Upper lobe of left lung (tissue), 6 donors: ENCODE results near the gene CXCL11. TPM values are rescaled to one million over a fixed set of nuclear protein-coding genes. Genes with fewer than 3 reads are reported as not detected.

ENCODE experiments used
- ATAC-seq, 2 donors: fragments of 200-7000 bp; cut with Tn5 transposase; one replicate each; pipeline ENCODE4 v1.9.1; 2022; ENCODE audit warnings: mild to moderate bottlenecking in 2 of 2, moderate library complexity in 2 of 2; ENCODE audit not compliant: low FRiP score in 2 of 2
- DNase-seq, 2 donors: peaks; one replicate each; pipeline ENCODE4 v3.0.0-alpha.2; 2019 to 2020
- H3K27ac ChIP-seq, 4 donors: fragments of 200-600 bp; sonication (generic); one replicate each; pipeline ENCODE4 v1.5.1; 2016 to 2019
- H3K27me3 ChIP-seq, 4 donors: fragments of 200-600 bp; sonication (generic); one replicate each; pipeline ENCODE4 v1.5.1; 2017 to 2019
- H3K36me3 ChIP-seq, 4 donors: fragments of 200-600 bp; sonication (generic); one replicate each; pipeline ENCODE4 v1.5.1; 2016 to 2019
- H3K4me1 ChIP-seq, 4 donors: fragments of 200-600 bp; sonication (generic); one replicate each; pipeline ENCODE4 v1.5.1; 2018 to 2019
- H3K4me3 ChIP-seq, 4 donors: fragments of 200-600 bp; sonication (generic); one replicate each; pipeline ENCODE4 v1.5.1; 2017 to 2019; ENCODE audit warnings: mild to moderate bottlenecking in 2 of 4, moderate library complexity in 1 of 4
- H3K9me3 ChIP-seq, 4 donors: fragments of 200-600 bp; sonication (generic); one replicate each; pipeline ENCODE4 v1.5.1; 2018 to 2019
- EP300 ChIP-seq, 4 donors: sonication (generic); formaldehyde crosslinking; IDR thresholded peaks; one replicate each; pipeline ENCODE4 v1.5.1; 2017; ENCODE audit warnings: antibody characterized with exemption in 4 of 4, control low read depth in 2 of 4
- POLR2A ChIP-seq, 4 donors: fragments of 450-650 bp; IDR thresholded peaks; one replicate each; pipeline ENCODE4 v1.5.1; 2016 to 2017; ENCODE audit warnings: antibody characterized with exemption in 4 of 4, mild to moderate bottlenecking in 2 of 4
- POLR2AphosphoS5 ChIP-seq, 2 donors: sonication (generic); formaldehyde crosslinking; IDR thresholded peaks; one replicate each; pipeline ENCODE4 v1.5.1; 2017; ENCODE audit warnings: antibody characterized with exemption in 2 of 2
- WGBS, 2 donors: methylation state at CpG; one replicate each; pipeline ENCODE4 v1.1.5; 2017 to 2018; 5-methylcytosine and 5-hydroxymethylcytosine counted together
- total RNA-seq, 6 donors: library from RNA; depleted of rRNA in 4 of 6; stranded (reverse); fragments of >200 nt in 4 of 6; gene quantifications; one replicate each; pipeline versions ENCODE4 v1.1.0 to v1.2.1, GENCODE V29; 2016 to 2021
- TF ChIP-seq, protein P1 (sequence below), 6 experiments: fragments of 450-650 bp in 4 of 6; fragments of 200-600 bp in 2 of 6; sonication (generic) in 2 of 6; IDR thresholded peaks; one replicate each; pipeline ENCODE4 v1.5.1; 2016 to 2019; ENCODE audit warnings: antibody characterized with exemption in 6 of 6
- donor health status: DM: no; HTN: no; CAD: no; lungs with moderate emphysema.
- donor health status: DM: no; HTN: yes; CAD: no; lungs with severe emphysema.

The CXCL11 gene
- total RNA-seq, 6 donors from 2014 or later: 0.30 to 0.98 (median 0.31) TPM; not detected in 3

DNA sequence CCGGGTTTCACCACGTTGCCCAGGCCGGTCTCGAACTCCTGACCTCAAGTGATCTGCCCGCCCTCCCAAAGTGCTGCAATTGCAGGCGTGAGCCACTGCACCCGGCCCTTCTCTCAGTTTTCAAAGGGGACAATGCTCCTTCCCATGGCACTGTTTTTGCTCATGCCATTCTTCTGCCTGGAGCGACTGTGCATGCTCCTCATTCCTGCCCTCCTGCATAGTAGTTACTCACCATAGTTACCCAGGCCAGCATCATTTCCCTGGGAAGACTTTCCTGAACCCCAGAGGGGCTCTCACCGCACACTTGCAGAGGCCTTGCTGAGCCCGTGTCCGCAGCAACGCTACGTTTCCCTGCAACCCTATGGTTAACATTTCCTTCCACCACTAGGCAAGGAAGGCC, 25.3 kb downstream of the CXCL11 start:
- DNase-seq (no peak), ATAC-seq (peak in 1 of 2 donors; percentile 19)
- Histone ChIP-seq H3K27ac (no peak overlapping the region), H3K4me3 (no peak overlapping the region), H3K36me3 (no peaks in the 10 kb centered on the region), H3K27me3 (no peaks in the 10 kb centered on the region), H3K4me1 (peaks cover 0 to 6% (median 5%) of the 10 kb centered on the region in 4 donors), H3K9me3 (no peaks in the 10 kb centered on the region)
- TF ChIP-seq, protein P1, sequence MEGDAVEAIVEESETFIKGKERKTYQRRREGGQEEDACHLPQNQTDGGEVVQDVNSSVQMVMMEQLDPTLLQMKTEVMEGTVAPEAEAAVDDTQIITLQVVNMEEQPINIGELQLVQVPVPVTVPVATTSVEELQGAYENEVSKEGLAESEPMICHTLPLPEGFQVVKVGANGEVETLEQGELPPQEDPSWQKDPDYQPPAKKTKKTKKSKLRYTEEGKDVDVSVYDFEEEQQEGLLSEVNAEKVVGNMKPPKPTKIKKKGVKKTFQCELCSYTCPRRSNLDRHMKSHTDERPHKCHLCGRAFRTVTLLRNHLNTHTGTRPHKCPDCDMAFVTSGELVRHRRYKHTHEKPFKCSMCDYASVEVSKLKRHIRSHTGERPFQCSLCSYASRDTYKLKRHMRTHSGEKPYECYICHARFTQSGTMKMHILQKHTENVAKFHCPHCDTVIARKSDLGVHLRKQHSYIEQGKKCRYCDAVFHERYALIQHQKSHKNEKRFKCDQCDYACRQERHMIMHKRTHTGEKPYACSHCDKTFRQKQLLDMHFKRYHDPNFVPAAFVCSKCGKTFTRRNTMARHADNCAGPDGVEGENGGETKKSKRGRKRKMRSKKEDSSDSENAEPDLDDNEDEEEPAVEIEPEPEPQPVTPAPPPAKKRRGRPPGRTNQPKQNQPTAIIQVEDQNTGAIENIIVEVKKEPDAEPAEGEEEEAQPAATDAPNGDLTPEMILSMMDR (IDR thresholded peaks at IDR 0.05): no peak
- TF ChIP-seq POLR2AphosphoS5 (IDR thresholded peaks at IDR 0.05): no peak
- no peak for TF ChIP-seq EP300 (IDR thresholded peaks at IDR 0.05)
- TF ChIP-seq POLR2A (IDR thresholded peaks at IDR 0.05): no peak
- WGBS, 2 donors: 92 to 99% methylated on average over 13 of the region's 13 CpGs

DNA sequence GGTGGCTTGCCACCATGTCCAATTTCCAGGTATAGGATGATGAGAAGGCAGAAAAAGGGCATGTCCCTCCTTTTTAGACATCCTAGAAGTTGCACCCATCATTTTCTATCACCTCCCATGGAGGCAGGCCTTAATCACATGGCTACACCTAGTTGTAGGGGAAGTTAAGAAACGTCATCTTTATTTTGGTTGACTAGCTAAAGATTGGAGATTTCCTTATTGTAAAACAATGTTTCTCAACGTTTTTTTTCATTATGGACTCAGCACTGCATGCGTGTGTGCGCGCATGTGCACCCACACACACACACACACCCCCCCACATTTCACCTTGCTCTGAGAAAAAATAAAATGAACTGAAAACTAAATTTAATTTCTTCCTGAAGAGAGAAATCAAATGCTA, 26.6 kb downstream of the CXCL11 start:
- DNase-seq (no peak), ATAC-seq (no peak)
- TF ChIP-seq EP300 (IDR thresholded peaks at IDR 0.05) (no peak), POLR2AphosphoS5 (IDR thresholded peaks at IDR 0.05) (no peak)
- no peaks in the 10 kb centered on the region for H3K9me3 ChIP-seq
- H3K4me1 ChIP-seq: peaks cover 0 to 6% (median 5%) of the 10 kb centered on the region in 4 donors
- no peak overlapping the region for H3K4me3 ChIP-seq
- H3K27ac ChIP-seq: no peak overlapping the region
- H3K36me3 ChIP-seq: no peaks in the 10 kb centered on the region
- 79 to 84% methylated on average over 5 of the region's 5 CpGs for WGBS, 2 donors
- no peaks in the 10 kb centered on the region for H3K27me3 ChIP-seq

DNA sequence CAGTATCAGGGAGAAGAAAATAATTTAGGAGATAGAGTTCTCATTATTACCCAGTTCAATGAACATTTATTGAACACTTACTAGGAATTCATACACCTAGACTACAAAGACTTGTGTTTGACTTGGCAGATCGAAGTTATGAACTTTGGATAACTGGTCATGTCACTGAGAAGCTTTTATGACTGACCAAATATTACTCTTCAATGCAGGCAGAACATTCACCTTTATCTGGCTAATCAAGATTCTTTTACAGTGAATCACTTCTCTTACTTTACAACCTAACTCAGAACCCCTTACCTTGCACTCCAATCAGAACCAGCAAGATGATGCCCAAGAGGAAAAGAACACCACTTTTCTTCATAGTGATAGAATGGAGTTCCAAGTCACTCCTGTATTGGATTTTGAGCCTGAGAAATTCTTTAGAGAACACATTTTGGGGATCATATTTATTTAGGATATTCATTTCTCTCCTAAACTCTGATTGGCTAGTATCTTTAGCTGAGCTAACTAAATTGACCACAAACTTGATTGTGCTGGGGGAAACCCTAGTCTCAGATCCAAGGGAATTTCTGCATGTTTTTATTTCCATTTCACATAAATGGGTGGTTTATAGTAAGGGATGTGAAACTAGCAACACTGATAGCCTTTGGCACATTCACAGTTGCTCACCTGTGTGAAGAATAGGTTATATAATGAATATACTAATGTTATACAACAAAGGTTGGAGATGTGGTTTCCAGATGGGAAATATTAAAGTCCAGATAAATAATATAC, 28.6 kb downstream of the CXCL11 start, which contains the start of gene CXCL9:
Gene CXCL9, minus strand, starts transcription at position 421 of the 774 bp plus-strand sequence. Its CDS starts 60 bp downstream, at position 361.
- H3K27ac ChIP-seq: no peak within 1 kb of the TSS
- peaks cover 0 to 6% (median 3%) of the 10 kb centered on the region in 4 donors for H3K4me1 ChIP-seq
- H3K36me3 ChIP-seq: no peaks in the 10 kb centered on the region
- ATAC-seq: no peak
- H3K9me3 ChIP-seq: no peaks in the 10 kb centered on the region
- no peak for TF ChIP-seq EP300 (IDR thresholded peaks at IDR 0.05)
- TF ChIP-seq, protein P1 (IDR thresholded peaks at IDR 0.05): no peak
- TF ChIP-seq POLR2A (IDR thresholded peaks at IDR 0.05): no peak
- no peak for TF ChIP-seq POLR2AphosphoS5 (IDR thresholded peaks at IDR 0.05)
- WGBS, 2 donors: 63 to 75% methylated on average over 1 of the region's 1 CpG
- DNase-seq: no peak
- H3K27me3 ChIP-seq: no peaks in the 10 kb centered on the region
- no peak within 1 kb of the TSS for H3K4me3 ChIP-seq

DNA sequence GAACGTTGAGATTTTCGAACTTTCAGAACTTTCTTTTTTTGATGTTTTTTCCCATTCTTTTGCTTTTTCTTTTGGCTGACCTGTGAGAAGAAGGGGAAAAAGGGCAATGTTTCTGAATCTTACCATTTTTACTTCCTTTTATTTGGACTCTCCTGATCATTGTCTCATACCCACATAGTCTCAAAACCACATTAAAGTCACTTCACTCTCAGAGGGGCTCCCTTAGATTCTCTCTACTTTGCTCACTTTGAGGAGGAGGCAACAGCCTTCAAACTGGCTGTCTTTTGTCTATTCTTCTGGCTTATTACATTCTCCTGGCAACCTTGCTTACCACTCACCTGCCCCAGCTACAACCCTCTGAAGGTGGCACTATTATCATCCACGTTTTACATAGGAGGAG, 32.2 kb downstream of the CXCL11 start:
- Histone ChIP-seq H3K9me3 (no peaks in the 10 kb centered on the region), H3K27ac (no peak overlapping the region), H3K4me3 (no peak overlapping the region), H3K27me3 (no peaks in the 10 kb centered on the region), H3K4me1 (no peaks in the 10 kb centered on the region), H3K36me3 (no peaks in the 10 kb centered on the region)
- no peak for TF ChIP-seq EP300 (IDR thresholded peaks at IDR 0.05)
- TF ChIP-seq, protein P1 (IDR thresholded peaks at IDR 0.05): no peak
- TF ChIP-seq POLR2AphosphoS5 (IDR thresholded peaks at IDR 0.05): no peak
- WGBS, 2 donors: 77 to 84% methylated on average over 3 of the region's 3 CpGs
- DNase-seq: no peak
- ATAC-seq: no peak

DNA sequence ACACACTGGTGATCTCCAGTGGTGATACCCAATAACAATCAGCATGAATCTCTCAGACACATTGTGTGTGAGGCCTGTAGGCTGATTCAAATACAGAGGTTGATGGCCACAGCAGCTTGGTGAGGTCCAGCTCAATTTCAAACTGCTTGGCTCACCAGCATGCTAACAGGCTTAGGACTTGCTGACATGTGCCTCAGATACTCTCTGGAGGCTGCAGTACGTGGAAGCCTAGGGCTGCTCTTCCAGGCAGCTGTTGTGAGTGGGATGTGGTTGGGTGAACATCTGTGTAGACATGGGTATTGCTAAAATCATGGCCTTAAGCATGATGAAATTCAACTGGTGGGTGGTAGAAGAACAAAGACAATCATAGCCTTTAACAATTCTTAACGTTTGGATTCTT, 32.8 kb downstream of the CXCL11 start:
- no peaks in the 10 kb centered on the region for H3K27me3 ChIP-seq
- DNase-seq: no peak
- H3K36me3 ChIP-seq: no peaks in the 10 kb centered on the region
- H3K4me1 ChIP-seq: no peaks in the 10 kb centered on the region
- 53 to 61% methylated on average over 2 of the region's 2 CpGs for WGBS, 2 donors
- H3K27ac ChIP-seq: no peak overlapping the region
- peak in 1 of 2 donors; percentile 34 for ATAC-seq
- no peak for TF ChIP-seq EP300 (IDR thresholded peaks at IDR 0.05)
- TF ChIP-seq, protein P1 (IDR thresholded peaks at IDR 0.05): no peak
- no peak for TF ChIP-seq POLR2A (IDR thresholded peaks at IDR 0.05)
- TF ChIP-seq POLR2AphosphoS5 (IDR thresholded peaks at IDR 0.05): no peak
- no peak overlapping the region for H3K4me3 ChIP-seq
- H3K9me3 ChIP-seq: no peaks in the 10 kb centered on the region
